Measurements from ENCODE around the gene COL3A1. TPM values are rescaled to one million over a fixed set of nuclear protein-coding genes. Genes with fewer than 3 reads are reported as not detected.

COL3A1 gene
- total RNA-seq (155 and 216 TPM in 2 replicates), polyA plus RNA-seq (107 and 159 TPM in 2 replicates)

DNA sequence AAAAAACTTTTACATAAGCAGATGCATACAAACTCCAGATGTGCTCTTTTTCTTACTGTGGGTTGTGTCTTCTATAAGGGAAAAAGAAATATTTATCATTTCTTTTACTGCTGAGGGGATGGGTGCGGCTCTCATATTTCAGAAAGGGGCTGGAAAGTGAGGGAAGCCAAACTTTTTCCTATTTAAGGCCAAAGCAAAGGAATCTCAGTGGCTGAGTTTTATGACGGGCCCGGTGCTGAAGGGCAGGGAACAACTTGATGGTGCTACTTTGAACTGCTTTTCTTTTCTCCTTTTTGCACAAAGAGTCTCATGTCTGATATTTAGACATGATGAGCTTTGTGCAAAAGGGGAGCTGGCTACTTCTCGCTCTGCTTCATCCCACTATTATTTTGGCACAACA, at the start of gene COL3A1:
Gene COL3A1 (plus strand): TSS at position 210 of the 400 bp plus-strand sequence. CDS start 117 bp downstream, at position 327.
- Histone ChIP-seq H3K4me1 (ENCODE audit: low read depth) (peaks cover 16% of the 10 kb centered on the region), H3K36me3 (no peaks in the 10 kb centered on the region), H3K9me3 (ENCODE audit: low read depth) (no peaks in the 10 kb centered on the region), H3K27me3 (no peaks in the 10 kb centered on the region), H3K4me3 (peak within 1 kb of the TSS; percentile 8), H3K27ac (peak within 1 kb of the TSS; percentile 29)
- DNase-seq (ENCODE audit: low read depth in 1 of 2, low spot score in 1 of 2), result peak; percentile 5 to 95
- TF ChIP-seq CTCF (IDR thresholded peaks at IDR 0.05; ENCODE audit: low read depth, low read length), result no peak

- no peak for TF ChIP-seq CTCF (IDR thresholded peaks at IDR 0.05; ENCODE audit: low read depth, low read length)
- no peaks in the 10 kb centered on the region for H3K4me1 ChIP-seq (ENCODE audit: low read depth)
Observed at GRCh38 chr2:188928643-188929042, 45.5 kb upstream of the COL3A1 start.

DNA sequence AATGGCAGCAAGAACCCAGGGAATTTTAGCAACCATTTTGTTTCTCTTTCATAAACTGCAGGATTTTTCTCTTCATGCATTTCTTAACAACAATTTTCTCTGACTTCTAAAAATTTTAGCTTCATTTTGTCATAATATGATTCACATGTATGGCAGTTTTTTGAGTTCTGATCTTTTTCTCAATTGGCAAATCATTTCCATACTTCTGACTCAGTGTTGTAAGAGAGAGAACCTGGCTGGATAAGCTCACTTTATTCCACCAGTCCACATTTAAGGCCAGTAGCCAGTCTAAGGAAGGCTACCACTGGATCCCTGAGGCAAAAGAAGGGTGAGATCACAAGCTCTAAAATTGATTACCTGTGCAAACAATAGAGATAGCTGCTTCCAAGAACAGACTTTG, 42.8 kb upstream of the COL3A1 start:
- DNase-seq (ENCODE audit: low read depth in 1 of 2, low spot score in 1 of 2), result peak in 1 of 2 donors; percentile 7
- Histone ChIP-seq H3K27ac (no peak overlapping the region), H3K4me1 (ENCODE audit: low read depth) (no peaks in the 10 kb centered on the region), H3K9me3 (ENCODE audit: low read depth) (no peaks in the 10 kb centered on the region), H3K4me3 (no peak overlapping the region), H3K36me3 (no peaks in the 10 kb centered on the region), H3K27me3 (no peaks in the 10 kb centered on the region)
- TF ChIP-seq CTCF (IDR thresholded peaks at IDR 0.05; ENCODE audit: low read depth, low read length), result no peak

More at GRCh38 chr2:188928643-188929042, 45.5 kb upstream of the COL3A1 start:
- DNase-seq (ENCODE audit: low read depth in 1 of 2, low spot score in 1 of 2), result no peak
- Histone ChIP-seq H3K4me3 (no peak overlapping the region), H3K9me3 (ENCODE audit: low read depth) (no peaks in the 10 kb centered on the region), H3K27ac (no peak overlapping the region), H3K36me3 (no peaks in the 10 kb centered on the region), H3K27me3 (no peaks in the 10 kb centered on the region)

DNA sequence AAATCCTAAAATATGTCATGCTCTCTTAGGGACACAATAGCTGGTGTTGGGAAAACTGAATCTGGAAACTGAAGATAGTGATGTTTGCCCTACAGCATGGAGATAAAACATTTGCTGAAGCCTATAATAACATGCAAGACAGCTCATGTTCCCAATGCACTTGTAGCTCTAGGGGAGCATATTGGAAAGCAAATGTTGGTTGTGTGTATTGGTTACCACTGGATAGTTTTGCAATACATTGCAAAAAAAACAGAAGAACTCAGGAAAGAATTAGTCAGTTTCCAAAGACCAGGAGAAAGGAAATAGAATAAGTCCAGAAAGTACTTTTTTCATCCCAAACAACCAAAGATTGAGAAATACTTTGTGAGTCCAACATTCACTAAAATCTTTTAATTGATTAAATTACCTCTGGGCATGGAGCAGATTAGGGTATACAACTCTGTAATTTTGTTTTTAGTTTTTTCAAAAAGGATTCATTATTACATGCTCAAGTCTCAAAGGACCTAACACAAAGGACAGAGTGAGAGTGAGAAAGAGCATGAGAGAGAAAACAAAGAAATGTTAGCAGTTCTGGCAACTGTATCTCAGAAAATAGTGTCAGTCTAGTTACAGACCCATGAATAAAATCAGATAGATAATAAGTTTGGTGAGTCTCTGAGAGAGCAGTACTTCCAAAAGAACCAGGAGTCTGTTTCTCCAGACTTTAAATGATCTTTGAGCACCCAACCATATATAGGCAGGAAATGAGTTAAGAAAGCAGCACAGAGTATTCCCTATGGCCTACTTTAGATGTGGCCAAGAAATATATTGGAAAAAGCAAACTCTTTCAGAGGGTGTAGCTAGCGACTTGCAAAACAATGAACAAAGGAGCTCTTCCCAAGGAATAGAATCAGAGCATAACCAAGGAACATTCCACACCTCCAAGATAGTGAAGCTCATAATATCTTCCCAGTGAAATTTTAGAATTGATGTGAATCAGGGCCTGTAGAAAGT, 36.6 kb upstream of the COL3A1 start:
- TF ChIP-seq CTCF (IDR thresholded peaks at IDR 0.05; ENCODE audit: low read depth, low read length), result no peak

DNA sequence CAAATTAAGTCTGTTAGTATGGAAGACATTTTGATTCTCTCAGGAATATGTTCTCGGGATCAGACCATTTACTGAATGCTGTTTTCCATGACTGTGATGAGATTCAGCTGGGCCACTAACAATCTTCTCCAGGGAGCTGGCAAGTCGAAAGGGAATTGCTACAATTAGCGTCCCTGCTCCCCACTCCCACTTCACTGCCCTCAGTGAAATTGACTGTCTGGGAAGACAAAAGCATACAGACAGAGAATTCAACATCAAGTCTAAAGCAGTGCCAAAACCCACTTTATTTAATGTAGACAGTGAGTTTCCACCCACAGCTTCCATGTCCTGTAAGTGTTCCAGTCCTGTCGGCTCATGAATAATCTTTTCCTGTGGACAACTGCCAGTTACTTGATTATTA, 34.0 kb upstream of the COL3A1 start:
- Histone ChIP-seq H3K27ac (no peak overlapping the region), H3K27me3 (no peaks in the 10 kb centered on the region), H3K36me3 (no peaks in the 10 kb centered on the region), H3K9me3 (ENCODE audit: low read depth) (no peaks in the 10 kb centered on the region), H3K4me1 (ENCODE audit: low read depth) (no peaks in the 10 kb centered on the region), H3K4me3 (no peak overlapping the region)
- TF ChIP-seq CTCF (IDR thresholded peaks at IDR 0.05; ENCODE audit: low read depth, low read length), result no peak
- peak in 1 of 2 donors; percentile 81 for DNase-seq (ENCODE audit: low read depth in 1 of 2, low spot score in 1 of 2)

More for the DNA sequence above, 36.6 kb upstream of the COL3A1 start:
- Histone ChIP-seq H3K9me3 (ENCODE audit: low read depth) (no peaks in the 10 kb centered on the region), H3K4me3 (no peak overlapping the region), H3K27me3 (no peaks in the 10 kb centered on the region), H3K36me3 (no peaks in the 10 kb centered on the region), H3K4me1 (ENCODE audit: low read depth) (no peaks in the 10 kb centered on the region), H3K27ac (no peak overlapping the region)
- peak in 1 of 2 donors; percentile 93 for DNase-seq (ENCODE audit: low read depth in 1 of 2, low spot score in 1 of 2)
